SU-DHL-6 (cell line): ENCODE results near the gene LENG9.

Source experiments
- CTCF ChIP-seq: fragments of 200-600 bp; sonication (generic); IDR thresholded peaks from one replicate; pipeline ENCODE4 v1.5.1; 2017; ENCODE audit warnings: antibody characterized with exemption, mild to moderate bottlenecking, low read length, moderate library complexity; ENCODE audit not compliant: insufficient read depth, poor library complexity, severe bottlenecking
- EZH2phosphoT487 ChIP-seq: fragments of 200-600 bp; sonication (generic), shearing (Covaris generic); conservative IDR thresholded peaks from 2 replicates; pipeline ENCODE4 v1.6.1; 2018; ENCODE audit warnings: mild to moderate bottlenecking, antibody characterized with exemption, low read length, moderate library complexity, mixed read lengths

- TF ChIP-seq CTCF (no peak), EZH2phosphoT487 (no peak)
Observed at GRCh38 chr19:54448774-54449700, 14.5 kb downstream of the LENG9 start, which contains the start of gene LENG8.
